ENCODE data around the gene FZD10.

Gene FZD10

GRCh38 chr12:130183585-130184370 is 21.5 kb downstream of the FZD10 start:
- no peak overlapping the region for H3K27ac ChIP-seq
- TF ChIP-seq, protein P1, sequence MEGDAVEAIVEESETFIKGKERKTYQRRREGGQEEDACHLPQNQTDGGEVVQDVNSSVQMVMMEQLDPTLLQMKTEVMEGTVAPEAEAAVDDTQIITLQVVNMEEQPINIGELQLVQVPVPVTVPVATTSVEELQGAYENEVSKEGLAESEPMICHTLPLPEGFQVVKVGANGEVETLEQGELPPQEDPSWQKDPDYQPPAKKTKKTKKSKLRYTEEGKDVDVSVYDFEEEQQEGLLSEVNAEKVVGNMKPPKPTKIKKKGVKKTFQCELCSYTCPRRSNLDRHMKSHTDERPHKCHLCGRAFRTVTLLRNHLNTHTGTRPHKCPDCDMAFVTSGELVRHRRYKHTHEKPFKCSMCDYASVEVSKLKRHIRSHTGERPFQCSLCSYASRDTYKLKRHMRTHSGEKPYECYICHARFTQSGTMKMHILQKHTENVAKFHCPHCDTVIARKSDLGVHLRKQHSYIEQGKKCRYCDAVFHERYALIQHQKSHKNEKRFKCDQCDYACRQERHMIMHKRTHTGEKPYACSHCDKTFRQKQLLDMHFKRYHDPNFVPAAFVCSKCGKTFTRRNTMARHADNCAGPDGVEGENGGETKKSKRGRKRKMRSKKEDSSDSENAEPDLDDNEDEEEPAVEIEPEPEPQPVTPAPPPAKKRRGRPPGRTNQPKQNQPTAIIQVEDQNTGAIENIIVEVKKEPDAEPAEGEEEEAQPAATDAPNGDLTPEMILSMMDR (conservative IDR thresholded peaks at IDR 0.05), result no peak

- TF ChIP-seq, protein P1 (conservative IDR thresholded peaks at IDR 0.05), result no peak
- H3K27ac ChIP-seq, result no peak overlapping the region
Observed at GRCh38 chr12:130184404-130185090, 22.3 kb downstream of the FZD10 start.

GRCh38 chr12:130185455-130186391 is 23.5 kb downstream of the FZD10 start:
- H3K27ac ChIP-seq, result no peak overlapping the region
- TF ChIP-seq, protein P1 (conservative IDR thresholded peaks at IDR 0.05), result no peak

GRCh38 chr12:130186651-130187268 is 24.5 kb downstream of the FZD10 start:
- H3K27ac ChIP-seq, result no peak overlapping the region
- TF ChIP-seq, protein P1 (conservative IDR thresholded peaks at IDR 0.05), result no peak

GRCh38 chr12:130192642-130193345 is 30.5 kb downstream of the FZD10 start:
- H3K27ac ChIP-seq, result no peak overlapping the region
- TF ChIP-seq, protein P1 (conservative IDR thresholded peaks at IDR 0.05), result peak; percentile 95

- H3K27ac ChIP-seq, result no peak overlapping the region
- TF ChIP-seq, protein P1 (conservative IDR thresholded peaks at IDR 0.05), result no peak
Observed at GRCh38 chr12:130194154-130194553, 31.9 kb downstream of the FZD10 start.

Measured in VCaP (cell line).